Activated CD4-positive, CD25-positive, alpha-beta regulatory T cell treated with anti-CD3 and anti-CD28 coated beads, Interleukin-2, amount 50 U/mL, for 24 hours (primary cell): Measurements from ENCODE around the gene DHFR2.
"Not testable (repeated sequence)": the region's sequence is repeated elsewhere in the genome, so short reads cannot be mapped to it uniquely, and the experiment has no call there.

Source experiments
- ATAC-seq, 2 donors: fragments of 150-1000 bp; cut with Tn5 transposase; one replicate each; pipeline ENCODE4 v1.10.0; 2021; ENCODE audit warnings: mild to moderate bottlenecking in 1 of 2, moderate library complexity in 1 of 2

Gene DHFR2

DNA sequence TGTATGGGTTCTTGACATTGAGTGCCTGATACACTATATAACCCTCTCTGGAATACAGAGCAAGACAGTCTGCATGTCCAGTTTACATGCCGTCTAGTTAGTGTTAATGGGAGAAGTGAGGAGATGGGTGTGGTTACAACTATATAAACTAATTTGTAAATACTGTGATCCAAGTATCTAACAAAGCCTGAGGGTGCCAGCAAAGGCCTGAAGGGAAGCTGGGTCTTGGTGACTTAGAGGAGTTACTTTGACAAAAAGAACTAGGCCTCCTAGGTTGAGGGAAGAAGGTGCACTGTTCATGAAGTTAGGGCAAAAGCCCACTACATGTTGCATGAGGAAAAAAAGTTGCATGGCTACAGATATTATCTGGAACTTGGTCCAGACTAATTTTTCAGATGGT is 2.4 kb upstream of the DHFR2 start:
- no peak for ATAC-seq

DNA sequence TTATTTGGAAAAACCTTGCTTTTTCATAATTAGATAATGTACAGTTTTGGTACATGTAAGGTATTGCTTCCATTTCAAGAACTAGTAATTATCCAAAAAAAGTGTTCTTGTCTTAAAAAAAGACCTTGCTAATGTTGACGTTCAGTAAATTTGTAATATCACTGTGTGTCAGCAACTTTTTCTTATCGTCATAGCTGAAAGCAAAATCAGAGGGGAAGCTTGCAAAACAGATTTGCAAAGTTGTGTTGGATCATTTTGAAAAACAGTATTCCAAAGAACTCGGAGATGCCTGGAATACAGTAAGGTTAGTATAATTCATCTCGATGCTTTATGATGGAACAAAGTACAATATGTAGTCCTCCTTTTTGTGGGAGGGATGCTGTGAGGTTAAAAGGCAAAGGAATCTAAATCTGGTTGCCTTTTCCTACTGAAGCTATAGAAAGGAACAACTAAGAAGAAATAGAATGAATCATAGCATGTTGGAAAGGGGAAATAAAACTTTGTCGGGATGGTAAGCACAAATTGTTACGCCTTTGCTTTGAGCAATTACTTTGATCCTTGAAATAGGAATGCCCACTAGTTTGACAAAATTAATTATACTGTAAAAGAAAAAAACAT is 1.6 kb upstream of the DHFR2 start:
- ATAC-seq: no peak

DNA sequence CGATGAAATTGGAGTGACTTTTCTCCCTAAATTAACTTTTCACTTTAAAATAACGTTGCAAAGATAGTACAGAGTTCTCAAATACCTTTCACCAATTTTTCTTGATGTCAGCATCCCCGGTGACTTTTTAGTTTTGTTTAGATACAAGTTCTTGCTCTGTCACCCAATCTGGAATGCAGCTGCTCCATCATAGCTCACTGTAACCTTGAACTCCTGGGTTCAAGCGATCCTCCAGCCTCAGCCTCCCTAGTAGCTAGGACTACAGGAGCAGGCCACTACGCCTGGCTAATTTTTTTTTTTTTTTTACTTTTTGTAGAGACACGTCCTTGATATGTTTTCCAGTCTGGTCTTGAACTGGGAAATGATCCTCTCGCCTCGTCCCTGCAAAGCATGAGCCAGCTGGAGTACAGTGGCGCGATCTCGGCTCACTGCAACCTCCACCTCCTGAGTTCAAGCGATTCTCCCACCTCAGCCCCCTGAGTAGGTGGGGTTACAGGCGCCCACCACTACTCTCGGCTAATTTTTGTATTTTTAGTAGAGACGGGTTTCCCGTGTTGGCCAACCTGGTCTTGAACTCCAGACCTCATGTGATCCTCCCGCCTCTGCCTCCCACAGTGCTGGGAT is 892 bp upstream of the DHFR2 start:
- no peak for ATAC-seq

DNA sequence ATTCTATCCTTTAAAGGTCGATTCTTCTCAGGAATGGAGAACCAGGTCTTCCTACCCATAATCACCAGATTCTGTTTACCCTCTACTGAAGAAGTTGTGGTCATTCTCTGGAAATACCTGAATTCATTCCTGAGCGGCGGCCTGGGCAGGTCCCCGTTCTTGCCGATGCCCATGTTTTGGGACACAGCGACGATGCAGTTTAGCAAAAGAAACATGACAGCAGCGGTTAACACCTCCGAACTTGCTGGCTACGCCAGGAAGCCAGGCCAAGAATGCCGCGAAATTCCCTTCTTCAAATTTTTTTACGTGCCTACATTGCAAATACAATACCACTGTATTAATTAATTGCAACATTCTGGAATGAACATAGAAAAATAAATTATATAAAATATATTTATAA is 1.4 kb downstream of the DHFR2 start:
- ATAC-seq: no peak

DNA sequence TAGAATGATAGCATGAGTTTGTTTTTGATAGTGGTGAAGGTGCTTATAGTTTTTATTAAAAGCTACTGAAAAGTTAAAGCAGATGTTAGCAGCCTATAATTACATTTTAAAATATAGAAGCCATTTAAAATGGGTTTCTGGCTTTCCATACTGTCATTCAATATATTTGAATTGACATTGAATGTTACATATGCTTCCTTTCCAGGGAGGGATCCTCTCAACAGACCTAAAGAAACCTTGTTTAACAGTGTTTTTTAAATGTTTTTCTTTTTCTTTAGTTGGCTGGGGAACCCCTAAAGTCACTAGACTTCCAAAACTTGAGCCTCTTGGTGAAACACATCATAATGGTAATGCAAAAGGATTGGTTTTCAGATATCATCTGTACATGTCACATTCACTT is 12.2 kb downstream of the DHFR2 start:
- ATAC-seq: no peak

DNA sequence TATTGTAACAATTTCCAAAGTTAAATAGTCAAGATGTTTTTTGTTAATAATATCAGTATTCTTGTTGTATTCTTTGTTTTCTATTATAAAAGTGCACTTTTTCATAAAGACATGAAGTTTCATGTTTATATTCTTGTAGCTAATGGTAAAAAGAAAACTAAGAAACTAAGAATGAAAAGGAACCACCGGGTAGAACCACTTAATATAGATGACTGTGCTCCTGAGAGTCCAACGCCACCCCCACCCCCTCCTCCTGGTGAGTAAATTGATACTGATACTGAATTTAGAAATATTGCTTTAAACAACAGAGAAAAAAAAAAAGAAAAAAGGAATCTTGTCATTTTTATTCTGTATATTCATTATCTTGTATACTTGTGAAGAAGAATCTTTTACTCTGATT is 13.4 kb downstream of the DHFR2 start:
- no peak for ATAC-seq

DNA sequence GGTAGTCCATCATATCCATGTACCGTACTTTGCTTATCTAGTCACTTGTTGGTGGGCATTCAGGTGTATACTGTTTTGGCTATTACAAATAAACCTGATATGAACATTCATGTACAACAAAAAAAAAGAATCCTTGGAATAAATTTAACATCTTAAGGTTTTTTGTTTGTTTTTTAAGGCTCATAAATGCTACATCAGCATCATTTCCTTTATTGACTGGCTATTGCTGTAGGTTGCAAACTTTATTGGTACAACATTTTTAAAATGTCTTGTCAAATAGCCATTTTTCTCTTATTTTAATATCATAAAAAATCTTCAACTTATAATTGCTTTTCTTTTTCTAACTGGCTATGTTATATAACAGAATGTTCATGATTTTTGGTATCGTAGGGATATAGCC is 16.2 kb downstream of the DHFR2 start:
- ATAC-seq: no peak

DNA sequence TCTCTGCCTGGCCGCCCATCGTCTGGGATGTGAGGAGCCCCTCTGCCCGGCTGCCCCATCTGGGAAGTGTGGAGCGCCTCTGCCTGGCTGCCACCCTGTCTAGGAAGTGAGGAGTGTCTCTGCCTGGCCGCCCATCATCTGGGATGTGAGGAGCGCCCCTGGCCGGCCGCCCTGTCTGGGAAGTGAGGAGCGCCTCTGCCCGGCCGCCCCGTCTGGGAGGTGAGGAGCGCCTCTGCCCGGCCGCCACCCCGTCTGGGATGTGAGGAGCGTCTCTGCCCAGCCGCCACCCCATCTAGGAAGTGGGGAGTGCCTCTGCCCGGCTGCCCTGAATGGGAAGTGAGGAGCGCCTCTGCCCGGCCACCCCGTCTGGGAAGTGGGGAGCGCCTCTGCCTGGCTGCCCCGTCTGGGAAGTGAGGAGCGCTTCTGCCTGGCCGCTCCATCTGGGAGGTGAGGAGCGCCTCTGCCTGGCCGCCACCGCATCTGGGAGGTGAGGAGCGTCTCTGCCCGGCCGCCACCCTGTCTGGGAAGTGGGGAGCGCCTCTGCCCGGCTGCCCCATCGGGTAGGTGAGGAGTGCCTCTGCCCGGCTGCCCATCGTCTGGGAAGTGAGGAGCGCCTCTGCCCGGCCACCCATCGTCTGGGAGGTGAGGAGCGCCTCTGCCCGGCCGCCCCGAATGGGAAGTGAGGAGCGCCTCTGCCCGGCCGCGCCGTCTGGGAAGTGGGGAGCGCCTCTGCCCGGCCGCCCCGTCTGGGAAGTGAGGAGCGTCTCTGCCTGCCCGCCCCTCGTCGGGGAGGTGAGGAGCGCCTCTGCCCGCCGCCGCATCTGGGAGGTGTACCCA is 18.4 kb downstream of the DHFR2 start:
- ATAC-seq: not testable (repeated sequence)

DNA sequence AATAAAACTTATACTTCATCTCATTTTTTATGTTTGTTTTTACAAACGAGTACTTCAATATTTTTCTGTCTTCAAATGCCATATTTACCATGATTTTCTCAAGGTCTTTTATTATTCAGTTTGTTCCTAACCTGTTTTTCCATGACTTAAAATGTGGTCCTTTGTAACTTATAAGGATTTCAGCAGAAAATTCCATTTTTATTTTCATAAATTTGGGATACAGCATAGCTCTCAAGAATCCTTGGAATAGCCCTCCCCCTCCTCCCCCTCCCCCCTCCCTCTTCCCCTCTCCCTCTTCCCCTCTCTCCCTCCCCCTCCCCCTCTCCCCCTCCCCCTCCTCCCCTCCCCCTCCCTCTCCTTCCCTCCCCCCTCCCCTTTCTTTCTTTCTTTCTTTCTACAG is 19.4 kb downstream of the DHFR2 start:
- no peak for ATAC-seq

DNA sequence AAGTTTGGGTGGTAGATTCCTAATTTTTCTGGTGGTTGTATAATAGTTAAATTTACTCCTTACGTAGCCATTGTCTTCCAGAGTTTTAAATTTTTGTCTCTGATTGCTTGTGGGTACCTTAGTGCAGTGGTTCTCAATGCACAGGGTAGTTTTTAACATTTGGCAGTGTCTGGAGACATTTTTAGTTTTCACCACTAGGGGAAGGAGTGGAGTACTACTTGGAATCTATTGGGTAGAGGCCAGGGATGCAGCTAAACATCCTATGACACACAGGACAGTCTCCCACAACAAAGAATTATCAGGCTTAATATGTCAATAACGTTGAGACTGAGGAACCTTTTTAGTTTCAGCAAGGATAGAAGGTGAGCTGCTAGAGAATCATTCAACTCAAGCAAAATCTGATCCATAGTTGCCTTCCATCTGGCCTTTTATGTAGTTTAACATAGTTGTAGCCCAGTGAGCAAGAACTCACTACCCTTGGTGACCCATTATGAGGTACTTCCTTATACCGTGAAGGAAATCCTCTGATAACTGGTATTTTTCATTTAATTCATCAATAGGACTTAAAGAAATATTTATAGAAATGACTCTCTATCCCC is 25.7 kb downstream of the DHFR2 start:
- no peak for ATAC-seq

DNA sequence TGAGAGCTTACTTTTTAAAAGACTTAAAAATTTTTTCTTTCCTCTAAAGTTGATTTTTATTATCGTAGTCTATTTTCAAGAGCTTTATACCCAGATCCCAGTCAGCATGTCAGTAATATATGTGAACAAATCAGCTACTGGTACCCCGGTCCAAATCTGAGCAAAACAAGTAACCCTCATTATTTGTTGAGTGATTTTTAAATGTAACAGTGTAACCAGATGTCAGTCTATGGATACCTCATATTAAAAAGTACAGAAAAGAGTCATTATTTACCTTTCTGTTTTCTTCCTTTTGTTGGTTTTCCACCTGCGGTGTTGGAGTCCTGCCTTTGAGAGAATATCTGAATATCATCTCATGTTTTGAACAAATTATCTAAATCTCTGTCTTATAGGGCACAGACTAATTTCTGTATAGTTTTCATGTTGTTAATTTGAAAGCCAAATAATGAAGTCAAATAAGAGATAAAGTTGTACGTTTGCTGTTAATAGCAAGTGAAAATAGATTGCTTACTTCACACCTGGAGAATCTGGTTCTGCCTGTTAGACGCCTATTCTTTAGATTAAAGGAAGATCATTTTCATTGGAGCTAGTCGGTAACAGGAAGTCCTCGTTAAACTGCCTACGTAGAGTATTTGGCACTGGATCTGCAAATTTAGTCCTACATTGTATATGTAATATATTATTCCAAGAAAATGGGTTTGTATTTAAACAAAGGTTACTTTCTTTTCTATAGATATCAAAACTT is 34.5 kb downstream of the DHFR2 start, which contains the start of gene STX19:
Gene STX19 (minus strand): TSS at position 505 of the 745 bp plus-strand sequence. CDS start 13,328 bp downstream, outside the sequence.
- ATAC-seq: no peak

DNA sequence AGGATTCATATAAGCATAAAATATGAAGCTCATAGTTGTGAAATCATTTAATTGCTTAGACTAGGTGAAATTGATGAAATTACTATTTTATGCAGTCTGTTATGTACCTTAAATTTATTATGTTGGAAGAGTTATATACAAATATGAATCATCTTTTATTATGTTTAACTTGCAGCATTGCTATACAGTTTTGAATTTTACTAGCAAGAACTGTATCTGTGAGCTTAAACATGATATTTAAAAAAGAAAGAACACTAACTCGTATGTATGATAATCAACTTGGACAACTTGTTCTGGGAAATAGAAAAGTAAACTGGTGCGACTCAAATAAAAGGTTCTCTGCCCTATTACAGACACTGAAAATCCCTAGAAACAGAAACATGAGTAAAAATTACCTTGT is 36.1 kb downstream of the DHFR2 start:
- ATAC-seq: no peak

DNA sequence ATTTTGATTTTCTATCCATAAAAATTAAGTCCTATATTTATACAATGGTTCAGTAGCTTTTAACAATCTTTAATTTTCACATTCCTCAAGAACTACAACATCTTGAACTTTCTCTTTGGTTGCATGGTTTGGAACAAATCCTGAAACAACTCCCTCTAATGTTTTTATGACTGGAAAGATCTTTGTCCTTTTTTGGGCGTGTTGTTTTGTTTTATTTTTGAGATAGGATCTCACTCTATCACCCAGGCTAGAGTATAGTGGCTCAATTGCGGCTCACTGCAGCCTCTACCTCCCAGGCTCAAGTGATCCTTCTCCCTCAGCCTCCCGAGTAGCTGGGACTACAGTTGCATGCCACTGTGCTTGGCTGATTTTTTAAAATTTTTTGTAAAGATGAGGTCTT is 38.3 kb downstream of the DHFR2 start:
- no peak for ATAC-seq

DNA sequence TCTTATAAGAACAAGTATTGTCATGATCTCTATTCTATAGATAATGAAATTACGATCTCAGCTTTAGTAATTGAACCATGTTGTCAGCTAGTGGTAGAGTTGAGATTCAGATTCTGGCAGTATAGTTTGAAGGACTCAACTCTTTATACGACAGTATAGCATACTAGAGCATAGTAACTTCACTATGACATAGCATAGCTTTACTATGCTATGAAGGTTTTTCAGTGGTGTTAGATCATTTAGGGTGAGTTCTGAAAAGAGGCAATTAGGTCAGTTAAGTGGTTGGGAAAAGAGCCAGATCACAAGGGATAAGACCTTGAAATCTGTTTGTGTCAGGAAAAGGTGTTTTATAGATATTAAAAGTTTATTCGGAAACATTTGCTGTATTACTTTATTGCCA is 42.4 kb downstream of the DHFR2 start:
- ATAC-seq: no peak

DNA sequence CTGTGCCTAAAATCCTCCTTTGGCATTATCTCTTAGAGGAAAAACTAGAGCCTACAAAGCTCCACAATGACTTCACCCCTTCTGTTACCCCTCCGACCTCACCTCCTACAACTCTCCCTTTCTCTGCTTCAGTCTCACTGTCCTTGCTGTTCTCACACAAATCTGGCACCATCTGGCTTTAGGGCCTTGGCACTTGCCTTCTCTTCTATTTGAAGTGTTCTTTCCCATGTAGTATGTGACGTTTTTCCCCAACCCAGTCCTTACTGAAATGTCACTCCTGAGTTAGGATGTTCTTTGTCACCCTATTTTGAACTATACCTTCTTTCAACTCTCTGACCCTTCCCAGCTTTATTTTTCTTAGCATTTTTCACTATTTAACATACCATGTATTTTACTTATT is 43.1 kb downstream of the DHFR2 start:
- ATAC-seq: no peak

DNA sequence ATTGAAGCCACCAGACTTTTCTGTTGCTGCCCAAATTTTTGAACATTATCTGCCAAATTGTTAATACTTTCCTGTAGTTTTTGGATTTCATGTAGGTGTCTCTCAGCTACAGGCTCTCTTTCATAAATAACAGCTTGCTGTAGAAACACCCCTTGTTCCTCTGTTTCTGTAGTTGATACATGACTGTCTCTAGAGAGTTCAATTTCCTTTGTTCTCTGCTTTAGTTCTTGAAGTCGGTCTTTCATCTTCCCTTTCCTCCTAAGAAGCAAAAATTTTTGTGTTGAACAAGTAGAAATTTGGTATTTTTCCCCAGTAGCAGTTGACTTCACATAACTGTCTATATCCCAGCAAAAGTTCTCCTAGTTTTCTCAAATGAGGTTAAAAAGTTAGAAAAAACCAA is 47.7 kb downstream of the DHFR2 start:
- no peak for ATAC-seq

DNA sequence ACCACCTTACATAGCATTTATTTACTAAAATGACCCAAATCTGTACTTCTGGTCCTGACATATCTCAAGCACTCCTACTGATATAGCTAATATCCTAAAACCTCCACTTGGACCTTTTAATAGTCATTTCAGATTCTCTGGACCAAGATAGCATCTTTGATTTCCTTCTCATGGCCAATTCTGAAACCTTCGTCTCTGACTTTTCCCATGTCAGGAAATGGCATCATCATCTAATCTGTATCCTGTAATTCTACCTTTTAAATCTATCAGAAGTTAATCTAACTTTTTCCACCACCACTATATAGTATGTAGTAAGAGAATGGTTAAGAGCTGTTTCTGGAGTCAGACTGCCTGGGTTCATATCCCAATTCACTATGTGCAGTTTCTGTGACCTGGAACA is 50.5 kb downstream of the DHFR2 start:
- no peak for ATAC-seq

DNA sequence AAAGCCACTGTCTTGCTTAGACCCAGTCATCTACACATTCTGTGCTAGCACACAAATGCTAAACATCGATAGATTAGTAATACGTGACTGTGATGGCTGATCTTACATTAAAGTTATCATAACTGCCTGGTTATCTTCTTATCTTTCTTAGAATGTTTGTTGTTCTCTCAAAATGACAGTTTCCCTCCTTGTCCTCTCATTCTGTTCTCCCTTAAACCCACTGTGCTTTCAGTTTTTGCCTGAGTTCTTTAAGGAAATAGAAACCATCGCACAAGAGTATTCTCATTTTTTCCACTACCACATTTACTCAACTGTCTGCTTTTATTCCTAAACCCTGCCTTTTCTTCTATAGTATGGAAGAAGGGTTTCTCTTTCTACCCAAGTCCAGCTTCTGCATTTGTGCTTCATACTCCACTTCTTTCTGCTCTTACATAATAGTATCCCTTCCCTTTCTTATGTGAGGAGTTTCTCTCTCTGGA is 51.4 kb downstream of the DHFR2 start:
- ATAC-seq: peak; percentile 93 to 94

DNA sequence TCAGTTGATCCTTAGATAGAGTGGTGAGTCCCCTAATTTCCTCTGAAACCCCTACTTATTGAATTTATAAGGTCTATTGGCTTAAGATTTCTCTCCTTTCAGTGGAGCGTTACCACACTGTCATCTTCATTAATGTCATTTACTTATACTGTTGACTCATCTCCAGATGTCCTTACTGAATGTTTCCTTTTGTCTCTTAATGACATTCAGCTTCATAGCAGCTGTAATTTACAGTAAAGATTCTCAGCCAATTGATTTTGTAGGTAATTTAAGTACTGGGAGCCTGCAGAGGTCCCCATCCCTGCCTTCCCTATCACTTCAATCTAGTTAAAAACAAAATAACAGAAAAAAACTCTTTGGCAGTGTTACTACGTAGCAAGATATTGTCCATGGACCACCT is 53.1 kb downstream of the DHFR2 start:
- ATAC-seq: no peak

DNA sequence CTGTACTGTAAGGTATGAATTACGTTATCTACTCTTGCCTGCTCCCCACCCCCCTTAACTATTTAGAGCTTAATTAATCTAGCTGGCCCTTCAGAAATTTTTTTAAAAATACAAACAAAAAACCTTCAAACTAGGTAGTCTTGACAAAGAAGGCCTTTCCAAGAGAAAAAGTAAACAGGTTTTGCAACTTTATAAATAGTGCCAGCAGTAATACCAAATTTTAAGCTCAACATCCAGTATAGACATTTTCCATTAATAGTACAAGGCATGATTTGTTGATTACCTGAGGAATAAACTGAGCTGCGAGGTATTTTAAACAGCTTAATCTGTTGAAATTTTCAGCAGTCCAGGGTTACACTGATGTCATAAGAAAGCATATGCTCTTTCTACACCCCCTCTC is 54.5 kb downstream of the DHFR2 start:
- ATAC-seq: no peak
